C1 segment of cervical spinal cord (tissue), 14 donors: ENCODE measurements around the gene OR6K3.
"Not testable (repeated sequence)": the region's sequence is repeated elsewhere in the genome, so short reads cannot be mapped to it uniquely, and the experiment has no call there.

Experiments used
- DNase-seq, 14 donors: peaks; one replicate each; lab custom pipeline; 2025; lab: John Stamatoyannopoulos, UW

Gene OR6K3, protein sequence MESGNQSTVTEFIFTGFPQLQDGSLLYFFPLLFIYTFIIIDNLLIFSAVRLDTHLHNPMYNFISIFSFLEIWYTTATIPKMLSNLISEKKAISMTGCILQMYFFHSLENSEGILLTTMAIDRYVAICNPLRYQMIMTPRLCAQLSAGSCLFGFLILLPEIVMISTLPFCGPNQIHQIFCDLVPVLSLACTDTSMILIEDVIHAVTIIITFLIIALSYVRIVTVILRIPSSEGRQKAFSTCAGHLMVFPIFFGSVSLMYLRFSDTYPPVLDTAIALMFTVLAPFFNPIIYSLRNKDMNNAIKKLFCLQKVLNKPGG

DNA sequence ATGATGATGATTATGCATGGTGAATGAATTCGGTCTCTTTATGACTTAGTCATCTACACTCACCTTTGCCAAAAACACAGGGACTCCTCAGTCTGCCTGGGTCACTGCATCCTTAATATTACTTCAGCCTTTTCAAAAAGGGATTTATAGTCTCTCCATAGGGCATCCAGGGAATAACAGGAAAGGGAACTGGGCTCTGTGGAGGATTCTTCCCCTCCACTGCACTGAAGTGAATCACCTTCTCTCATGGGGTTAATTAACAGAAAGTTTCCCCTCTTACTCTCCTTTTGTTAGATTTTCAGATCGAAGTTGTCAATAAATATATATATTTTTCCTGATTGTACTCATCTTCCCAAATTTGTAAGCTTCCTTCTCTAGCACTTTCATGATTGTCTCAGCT lies at the start of gene OR6K3:
Gene OR6K3, minus strand, starts transcription at position 101 of the 400 bp plus-strand sequence. CDS start 2,605 bp downstream, outside the sequence.
- no peak for DNase-seq

DNA sequence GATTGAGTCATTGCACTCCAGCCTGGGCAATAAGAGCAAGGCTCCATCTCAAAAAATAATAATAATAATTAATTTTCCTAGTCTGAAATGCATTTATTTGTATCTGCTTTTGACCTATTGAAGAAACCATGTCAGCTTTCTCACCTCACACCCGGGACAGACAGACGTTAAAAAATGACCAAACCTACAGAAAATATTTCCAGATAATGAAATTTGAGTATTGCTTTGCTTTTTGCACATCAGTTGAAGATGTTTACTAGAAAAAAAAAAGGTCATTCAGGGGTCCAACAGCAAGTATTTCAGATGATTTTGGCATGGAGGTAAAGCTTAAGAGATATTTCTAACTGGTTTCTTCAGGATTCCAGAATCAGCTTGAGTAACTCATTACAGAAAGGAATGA lies 33.9 kb upstream of the OR6K3 start, which contains the start of gene OR6K6:
Gene OR6K6, plus strand, starts transcription at position 301 of the 400 bp plus-strand sequence. CDS start 168 bp downstream, outside the sequence.
- no peak for DNase-seq

DNA sequence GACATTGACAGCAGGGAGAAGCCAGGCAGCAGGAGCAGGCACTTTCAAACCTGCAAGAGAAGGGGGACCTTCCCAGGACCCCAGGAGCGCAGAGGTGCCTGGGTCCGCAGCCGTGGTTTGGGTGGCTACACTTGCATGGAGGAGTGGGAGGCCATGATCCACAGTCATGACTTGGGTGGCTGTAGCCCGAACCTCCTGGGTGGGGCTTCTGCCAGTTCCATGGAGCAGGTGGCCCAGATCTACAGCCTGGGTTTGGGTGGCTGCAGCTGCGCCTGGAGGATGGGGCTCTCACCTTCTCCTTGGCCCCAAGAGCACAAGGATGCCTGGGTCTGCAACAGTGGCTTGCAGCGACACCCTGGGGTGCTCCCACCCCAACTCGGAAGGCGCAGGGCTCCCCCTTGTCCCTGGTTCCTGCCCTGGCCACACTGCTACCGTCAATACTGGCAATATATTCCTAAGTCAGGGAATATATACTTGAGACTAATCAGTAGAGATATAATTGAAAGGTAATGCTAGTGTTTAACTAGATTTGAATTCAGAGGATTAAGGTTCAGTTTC lies 31.7 kb upstream of the OR6K3 start:
- no peak for DNase-seq

DNA sequence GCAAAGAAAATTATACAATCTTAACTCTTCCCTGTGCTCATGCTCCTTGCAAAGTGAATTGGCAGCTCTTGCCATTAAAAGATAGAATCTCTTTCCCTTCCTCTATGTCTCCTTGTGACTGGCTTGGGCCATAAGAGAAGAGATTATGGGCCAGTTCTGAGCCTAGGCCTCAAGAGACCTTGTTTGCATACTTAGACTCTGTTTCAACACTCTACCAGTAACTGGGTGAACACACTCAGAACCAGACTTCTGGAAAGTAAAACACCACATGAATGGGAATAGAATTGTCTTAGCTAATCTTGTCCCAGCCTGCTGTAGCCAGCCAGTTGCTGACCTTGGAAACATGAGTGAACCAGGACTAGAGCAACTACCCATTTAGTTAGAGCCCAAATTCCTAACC lies 15.3 kb upstream of the OR6K3 start:
- no peak for DNase-seq

DNA sequence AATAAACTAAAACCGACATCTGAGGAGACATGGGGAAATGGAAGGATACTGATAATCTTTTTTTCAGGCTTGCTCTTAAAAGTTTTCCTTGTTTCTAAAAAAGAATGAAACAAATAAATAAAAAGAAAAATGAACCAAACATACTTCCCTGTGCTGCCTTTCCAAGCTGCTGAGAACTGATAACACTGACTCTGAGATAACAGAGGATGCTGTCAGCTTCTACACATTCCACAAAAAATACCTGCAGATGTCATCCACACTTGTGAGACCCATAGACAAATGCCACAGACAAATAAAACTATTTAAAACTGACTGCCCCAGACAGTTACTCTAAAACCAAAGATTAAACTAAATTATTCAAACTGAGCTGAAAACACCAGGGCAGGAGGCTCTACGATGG lies 12.0 kb upstream of the OR6K3 start:
- no peak for DNase-seq

DNA sequence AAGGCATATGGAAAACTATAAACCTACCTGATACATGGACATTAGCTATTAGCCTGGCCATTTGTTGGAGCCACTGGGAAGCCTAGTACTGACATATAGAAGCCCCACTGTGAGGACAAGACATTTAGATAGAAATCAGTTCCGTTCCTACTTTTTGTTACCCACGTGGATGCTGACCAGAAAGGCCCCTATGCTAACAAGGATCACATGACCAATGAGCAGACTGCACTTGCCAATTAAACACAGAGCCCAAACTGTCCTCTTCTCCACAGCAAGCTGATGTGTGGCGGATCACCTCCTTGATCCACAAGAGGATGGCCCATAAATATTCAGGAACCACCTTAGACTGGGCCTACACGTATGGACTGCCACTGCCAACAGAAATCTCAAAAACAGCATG lies 11.2 kb upstream of the OR6K3 start:
- DNase-seq = no peak

DNA sequence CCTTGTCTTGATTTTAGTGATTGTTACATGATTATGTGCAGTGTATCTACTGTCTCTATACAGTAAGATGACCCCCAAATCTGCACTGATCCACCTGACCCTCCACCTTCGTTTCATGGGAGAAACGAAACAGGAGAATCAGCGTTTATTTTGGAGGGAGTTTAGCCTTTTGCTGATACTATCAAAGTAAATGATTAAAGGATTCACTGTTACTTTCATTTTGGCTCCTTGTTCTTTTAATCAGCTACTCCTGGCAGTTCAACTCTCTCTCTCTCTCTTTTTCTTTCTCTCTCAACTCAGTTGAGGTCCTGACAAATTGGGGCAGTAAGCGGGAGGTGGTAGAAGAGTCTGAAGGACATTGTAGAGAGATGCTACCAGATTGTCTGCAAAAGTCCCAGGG lies 9.9 kb upstream of the OR6K3 start:
- no peak for DNase-seq

DNA sequence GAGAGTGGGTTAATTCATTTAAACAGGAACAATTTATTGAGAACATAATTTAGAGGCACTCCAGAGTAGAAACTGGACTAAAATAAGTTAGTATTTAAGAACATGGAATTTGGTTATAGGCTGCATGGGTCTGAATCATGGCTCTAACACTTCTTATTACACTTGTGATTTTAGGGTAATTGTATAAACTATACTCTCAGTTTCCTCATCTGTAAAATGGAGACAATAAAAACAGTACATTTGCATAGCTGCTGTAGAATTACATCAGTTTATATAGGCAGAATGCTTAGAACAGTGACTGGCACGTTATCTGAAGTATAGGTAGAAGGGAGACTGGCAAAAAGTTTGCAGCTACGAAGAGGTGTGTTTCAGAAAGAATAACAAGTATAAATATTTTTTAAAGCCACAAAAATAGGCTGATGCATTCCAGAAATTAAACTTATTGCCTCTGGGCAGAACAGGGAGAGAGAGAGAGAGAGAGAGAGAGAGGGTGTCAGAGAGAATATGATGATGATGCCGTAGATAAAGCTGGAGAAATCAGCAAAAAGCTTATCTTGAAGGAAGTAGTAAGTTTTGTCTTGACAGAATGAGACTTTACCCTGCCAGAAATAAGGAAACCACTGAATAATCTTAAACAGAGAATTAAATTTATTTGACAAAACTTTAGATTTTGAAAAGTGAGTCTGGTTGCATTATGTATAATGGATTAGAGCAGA lies 8.1 kb upstream of the OR6K3 start:
- DNase-seq = no peak

DNA sequence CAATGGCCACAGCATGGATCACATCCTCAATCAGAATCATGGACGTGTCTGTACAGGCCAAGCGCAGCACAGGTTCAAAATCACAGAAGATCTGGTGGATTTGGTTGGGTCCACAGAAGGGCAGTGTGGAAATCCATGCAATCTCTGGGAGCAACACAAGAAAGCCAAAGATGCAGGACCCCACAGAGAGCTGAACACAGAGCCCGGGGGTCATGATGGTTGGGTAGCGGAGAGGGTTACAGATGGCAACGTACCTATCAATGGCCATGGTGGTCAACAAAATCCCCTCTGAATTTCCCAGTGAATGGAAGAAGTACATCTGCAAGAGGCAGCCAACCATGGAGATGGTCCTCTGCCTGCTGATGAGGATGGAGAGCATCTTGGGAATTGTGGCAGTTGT lies 3.9 kb upstream of the OR6K3 start:
- DNase-seq = no peak

DNA sequence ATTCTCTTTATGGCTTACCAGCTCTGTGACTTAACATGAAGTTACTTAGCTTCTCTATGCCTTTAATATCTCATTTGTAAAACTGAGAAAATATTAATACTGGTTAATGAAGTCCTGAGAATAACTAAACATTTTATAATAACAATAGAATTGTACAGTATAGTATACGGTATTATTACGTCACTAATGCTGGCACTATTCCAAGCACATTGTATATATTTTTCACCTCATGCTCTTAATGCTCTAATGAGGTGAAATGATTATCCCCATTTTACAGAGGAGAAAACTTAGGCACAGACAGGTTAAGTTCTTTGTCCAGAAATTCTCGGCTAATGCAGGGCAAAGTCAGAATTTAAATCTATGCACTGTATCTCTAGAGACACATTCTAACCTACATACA lies 856 bp downstream of the OR6K3 start:
- no peak for DNase-seq

DNA sequence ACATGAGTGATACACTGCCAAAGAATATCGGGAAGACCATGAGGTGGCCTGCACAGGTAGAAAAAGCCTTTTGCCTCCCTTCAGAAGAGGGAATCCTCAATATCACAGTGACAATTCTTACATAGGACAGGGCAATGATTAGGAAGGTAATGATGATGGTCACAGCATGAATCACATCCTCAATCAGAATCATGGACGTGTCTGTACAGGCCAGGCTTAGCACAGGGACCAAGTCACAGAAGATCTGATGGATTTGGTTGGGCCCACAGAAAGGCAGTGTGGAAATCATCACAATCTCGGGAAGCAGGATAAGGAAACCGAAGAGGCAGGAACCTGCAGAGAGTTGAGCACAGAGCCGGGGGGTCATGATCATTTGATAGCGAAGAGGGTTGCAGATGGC lies 3.2 kb downstream of the OR6K3 start:
- no peak for DNase-seq

DNA sequence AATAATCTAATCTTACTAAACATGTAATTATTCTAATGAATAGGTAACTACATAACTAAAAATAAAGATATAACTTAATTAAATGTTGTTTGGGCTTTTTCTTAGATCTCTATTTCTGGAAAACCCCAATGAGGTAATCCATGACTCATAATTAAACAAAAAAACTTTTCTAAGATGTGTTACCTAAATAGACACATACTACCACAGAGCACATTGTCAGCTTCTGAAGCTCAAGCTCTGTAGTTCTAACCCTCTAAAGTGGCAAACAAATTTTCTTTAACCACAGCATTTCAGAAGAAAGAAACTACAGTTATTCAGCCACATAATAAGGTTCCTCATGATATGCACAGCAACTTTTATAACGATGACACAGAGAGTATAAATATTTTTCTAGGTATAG lies 4.2 kb downstream of the OR6K3 start:
- no peak for DNase-seq

DNA sequence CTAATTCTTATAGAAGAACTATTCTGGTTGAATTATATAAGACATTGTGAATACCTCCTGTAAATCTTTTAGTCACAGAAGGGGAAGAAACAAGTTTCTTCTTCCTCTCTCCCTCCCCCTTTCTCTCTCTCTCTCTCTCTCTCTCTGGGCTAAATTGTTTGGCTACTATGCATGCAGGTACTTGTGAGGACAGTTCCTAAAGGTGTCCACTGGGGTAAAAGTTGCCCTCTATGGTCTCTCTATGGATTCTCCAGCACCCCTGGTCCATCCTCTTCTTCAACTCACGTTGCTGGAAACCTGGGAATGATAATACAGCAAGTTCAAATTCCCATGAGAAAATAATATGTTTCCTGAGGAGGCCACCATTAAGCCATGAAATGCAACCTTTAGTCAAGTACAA lies 5.8 kb downstream of the OR6K3 start:
- DNase-seq = no peak

DNA sequence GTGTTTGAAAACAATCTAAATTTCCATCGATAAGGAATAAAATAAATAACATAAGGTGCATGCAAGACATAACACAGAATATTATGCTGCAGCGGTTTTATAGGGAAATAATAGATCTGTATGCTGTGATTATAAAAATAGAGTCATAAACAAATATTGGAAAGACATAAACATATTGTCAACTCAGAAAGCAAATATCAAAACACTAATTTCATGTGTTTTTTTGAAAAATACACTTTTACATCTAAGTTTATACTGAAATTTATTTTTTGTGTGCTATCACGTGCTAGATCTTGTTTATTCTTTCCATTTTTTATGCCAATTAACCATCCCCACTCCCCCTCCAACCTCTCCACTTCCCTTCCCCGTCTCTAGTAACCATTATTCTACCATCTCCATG lies 9.4 kb downstream of the OR6K3 start:
- DNase-seq = no peak

DNA sequence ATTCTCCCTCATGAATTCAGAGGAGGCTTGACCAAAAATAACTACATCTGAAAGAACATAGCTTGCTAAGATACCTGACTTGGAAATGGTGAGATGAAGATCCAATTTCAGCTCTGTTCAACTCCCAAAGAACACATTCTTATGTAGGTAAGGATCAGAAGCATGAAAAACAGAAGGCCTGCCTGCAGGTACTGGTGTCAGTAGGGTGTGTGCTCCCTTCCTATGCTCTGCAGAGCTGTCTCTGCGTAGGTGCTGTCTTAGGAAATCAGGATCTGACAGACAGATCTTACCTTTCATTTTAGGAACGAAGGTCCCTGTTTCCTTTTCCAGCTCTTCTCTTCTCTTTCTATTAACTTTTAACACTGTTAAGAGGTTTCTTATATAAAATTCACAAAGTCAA lies 14.4 kb downstream of the OR6K3 start:
- DNase-seq = no peak

DNA sequence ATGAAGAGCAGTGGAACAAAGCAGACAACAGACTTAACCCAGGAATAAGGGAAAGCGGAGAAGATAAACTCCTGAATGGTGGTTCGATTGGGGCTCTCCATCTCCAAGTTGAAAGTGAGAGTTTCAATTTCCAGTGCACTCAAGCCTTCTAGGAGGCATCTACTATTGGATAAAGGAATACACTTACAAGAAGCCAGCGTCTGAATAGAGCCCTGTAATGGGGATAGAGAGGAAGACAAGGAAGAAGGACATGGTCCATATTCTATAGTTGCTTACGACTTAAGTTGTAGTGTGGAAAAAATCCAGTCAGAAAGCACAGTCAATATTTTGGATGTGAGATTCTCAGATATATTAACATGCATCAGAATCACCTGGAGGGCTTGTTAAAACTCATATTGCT lies 20.0 kb downstream of the OR6K3 start, which contains the start of gene OR6K2:
Gene OR6K2, minus strand, starts transcription at position 101 of the 400 bp plus-strand sequence. Its CDS starts 0 bp downstream, at position 101.
- no peak for DNase-seq

DNA sequence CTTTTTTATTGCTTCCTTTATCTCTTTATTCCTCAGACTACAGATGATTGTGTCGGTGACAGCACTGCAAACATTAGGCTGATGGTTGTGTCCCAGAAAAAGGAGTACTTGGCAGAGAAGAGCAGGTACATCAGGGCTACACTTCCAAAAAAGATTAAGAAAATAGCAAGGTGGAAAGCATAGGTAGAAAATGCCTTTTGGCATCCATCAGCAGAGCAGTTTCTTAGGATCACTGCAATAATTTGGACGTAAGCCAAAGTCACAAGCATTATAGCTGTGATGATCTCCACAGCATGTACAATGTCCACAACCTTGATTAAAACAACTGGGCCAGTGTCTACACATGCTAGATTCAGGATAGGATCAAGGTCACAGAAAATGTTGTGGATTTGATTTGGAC lies 25.9 kb downstream of the OR6K3 start:
- DNase-seq = no peak

DNA sequence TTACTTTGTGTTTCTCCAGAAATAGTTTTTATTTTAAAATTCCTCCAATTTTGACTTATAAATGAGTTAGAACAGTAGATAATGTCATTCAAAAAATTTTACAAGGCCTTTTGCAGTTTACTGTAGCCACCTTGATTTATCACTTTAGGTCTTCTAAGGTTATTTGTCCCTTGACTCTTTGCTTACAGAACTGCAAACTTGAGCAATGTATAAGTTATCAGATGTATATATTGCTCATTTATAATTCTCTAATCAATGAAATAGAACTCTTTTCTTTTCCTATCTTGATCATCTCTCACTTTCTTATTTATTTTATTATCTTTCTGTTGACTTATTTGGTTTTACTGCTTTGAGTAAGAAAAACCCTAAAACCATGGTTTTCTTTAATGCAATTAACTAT lies 28.2 kb downstream of the OR6K3 start:
- DNase-seq = no peak

DNA sequence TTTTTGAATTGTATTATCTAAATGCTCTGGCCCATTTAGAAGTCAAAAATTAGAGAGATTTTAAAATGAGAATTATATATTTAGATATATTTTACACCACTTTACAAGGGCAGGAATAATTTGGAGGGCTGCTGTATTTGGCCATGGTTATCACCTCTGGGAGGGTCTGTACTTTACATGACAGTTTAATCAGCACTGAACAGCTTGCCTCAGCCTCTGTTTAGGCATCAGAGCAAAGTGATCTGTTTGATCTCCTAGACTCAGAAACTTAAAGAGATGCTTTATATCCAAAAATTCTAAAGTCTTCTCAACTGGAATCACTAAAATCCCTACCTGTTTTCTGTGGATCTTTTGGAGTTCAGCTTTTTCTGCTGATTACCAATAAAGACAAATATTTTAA lies 28.6 kb downstream of the OR6K3 start:
- no peak for DNase-seq

DNA sequence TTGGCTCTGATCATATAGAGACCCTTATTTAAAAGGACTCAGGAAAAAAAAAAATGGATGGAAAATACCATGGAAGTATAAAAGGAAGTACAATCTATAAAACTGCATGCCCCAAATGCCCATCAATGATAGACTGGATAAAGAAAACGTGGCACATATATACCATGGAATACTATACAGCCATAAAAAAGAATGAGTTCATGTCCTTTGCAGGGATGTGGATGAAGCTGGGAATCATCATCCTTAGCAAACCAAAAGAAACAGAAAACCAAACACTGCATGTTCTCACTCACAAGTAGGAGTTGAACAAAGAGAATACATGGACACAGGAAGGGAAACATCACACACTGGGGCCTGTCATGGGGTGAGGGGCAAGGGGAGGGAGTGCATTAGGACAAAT lies 29.4 kb downstream of the OR6K3 start:
- not testable (repeated sequence) for DNase-seq

DNA sequence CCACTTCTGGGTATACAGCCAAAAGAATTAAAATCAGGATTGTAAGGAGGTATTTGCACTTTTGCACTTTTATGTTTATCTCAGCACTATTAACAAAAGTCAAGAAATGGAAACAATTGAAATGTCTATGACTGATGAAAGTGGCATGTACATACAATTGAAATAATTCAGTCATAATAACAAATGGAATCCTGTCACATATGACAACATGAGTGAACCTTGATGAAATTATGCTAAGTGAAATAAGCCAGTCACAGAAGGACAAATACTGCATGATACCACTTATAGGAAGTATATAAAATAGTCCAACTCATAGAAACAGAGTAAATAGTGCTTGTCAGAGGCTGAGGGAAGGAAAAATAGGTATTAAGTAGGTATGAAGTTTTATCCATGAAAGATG lies 30.6 kb downstream of the OR6K3 start:
- no peak for DNase-seq

DNA sequence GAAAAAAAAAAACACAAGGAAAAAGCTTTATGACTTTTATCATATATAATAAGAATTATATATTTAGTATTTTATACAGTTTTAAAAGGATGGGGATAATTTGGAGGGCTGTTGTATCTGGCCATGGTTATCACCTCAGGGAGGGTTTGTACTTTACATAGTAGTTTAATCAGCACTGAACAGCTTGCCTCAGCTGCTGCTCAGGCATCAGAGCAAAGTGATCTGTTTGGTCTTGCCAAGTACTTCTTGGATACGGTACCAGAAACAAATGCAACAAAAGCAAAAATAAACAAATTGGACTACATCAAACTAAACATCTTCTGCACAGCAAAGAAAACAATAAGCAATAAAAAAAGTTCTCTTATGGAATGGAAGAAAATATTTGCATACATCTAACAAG lies 31.4 kb downstream of the OR6K3 start:
- DNase-seq = no peak

DNA sequence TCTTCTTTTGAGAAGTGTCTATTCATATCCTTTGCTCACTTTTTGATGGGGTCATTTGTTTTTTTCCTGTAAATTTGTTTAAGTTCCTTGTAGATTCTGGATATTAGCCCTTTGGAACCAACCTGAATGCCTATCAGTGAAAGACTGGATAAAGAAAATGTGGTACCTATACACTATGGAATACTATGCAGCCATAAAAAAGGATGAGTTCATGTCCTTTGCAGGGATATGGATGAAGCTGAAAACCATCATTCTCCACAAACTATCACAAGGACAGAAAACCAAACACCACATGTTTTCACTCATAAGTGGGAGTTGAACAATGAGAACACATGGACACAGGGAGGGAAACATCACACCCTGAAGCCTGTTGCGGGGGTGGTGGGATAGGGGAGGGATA lies 32.2 kb downstream of the OR6K3 start:
- DNase-seq = not testable (repeated sequence)
